ENCODE data around the gene GRIN3B. TPM values are rescaled to one million over a fixed set of nuclear protein-coding genes. Genes with fewer than 3 reads are reported as not detected.

GRIN3B gene
- total and polyA plus RNA-seq, 2 donors (not counting 1 experiment from before 2014, with no cell fraction given): 0.10 to 0.42 TPM

- Histone ChIP-seq H3K36me3 (replicated peaks in 1 of 2; ENCODE audit: control extremely low read depth in 1 of 2, control insufficient read depth in 1 of 2, extremely low read depth in 1 of 2, insufficient read depth in 2 of 2, low read length in 1 of 2) (peaks cover 0 to 66% of the 10 kb centered on the region in 2 experiments), H3K79me2 (ENCODE audit: control insufficient read depth, insufficient read depth, low read length) (peaks cover 8% of the 10 kb centered on the region), H3K9ac (ENCODE audit: low read length) (no peak overlapping the region), H4K20me1 (ENCODE audit: control insufficient read depth, insufficient read depth, low read length, poor library complexity, severe bottlenecking) (peaks cover 9% of the 10 kb centered on the region), H3K27ac (ENCODE audit: low read length in 2 of 2) (no peak overlapping the region), H3K27me3 (replicated peaks in 1 of 4; ENCODE audit: control extremely low read depth in 1 of 4, control insufficient read depth in 3 of 4, insufficient read depth in 4 of 4, low read length in 3 of 4) (no peaks in the 10 kb centered on the region), H2AFZ (ENCODE audit: insufficient read depth, low read depth, low read length, poor library complexity, severe bottlenecking) (no peak overlapping the region), H3K4me3 (ENCODE audit: control extremely low read depth in 1 of 5, extremely low read depth in 1 of 5, insufficient read depth in 1 of 5, low read depth in 2 of 5, low read length in 4 of 5) (no peak overlapping the region), H3K9me3 (ENCODE audit: control extremely low read depth in 1 of 3, control insufficient read depth in 2 of 3, insufficient read depth in 1 of 3, low read length in 2 of 3) (peaks cover 0 to 33% (median 7%) of the 10 kb centered on the region in 3 donors), H3K4me1 (ENCODE audit: control insufficient read depth in 2 of 2, insufficient read depth in 2 of 2, low read length in 2 of 2) (peaks cover 0 to 2% of the 10 kb centered on the region in 2 donors), H3K4me2 (replicated peaks; ENCODE audit: low read depth, low read length, poor library complexity, severe bottlenecking) (no peak overlapping the region)
- WGBS (ENCODE audit: insufficient coverage): 86% methylated on average over 10 of the region's 17 CpGs
- Mint-ChIP-seq H3K27ac (no peak overlapping the region), H3K9me3 (ENCODE audit: insufficient read depth) (no peaks in the 10 kb centered on the region), H3K4me3 (no peak overlapping the region), H3K27me3 (no peaks in the 10 kb centered on the region), H3K4me1 (peaks cover 5% of the 10 kb centered on the region)
- ChIA-PET CTCF (no interaction called here), POLR2A (no interaction called here)
- TF ChIP-seq, protein P1, sequence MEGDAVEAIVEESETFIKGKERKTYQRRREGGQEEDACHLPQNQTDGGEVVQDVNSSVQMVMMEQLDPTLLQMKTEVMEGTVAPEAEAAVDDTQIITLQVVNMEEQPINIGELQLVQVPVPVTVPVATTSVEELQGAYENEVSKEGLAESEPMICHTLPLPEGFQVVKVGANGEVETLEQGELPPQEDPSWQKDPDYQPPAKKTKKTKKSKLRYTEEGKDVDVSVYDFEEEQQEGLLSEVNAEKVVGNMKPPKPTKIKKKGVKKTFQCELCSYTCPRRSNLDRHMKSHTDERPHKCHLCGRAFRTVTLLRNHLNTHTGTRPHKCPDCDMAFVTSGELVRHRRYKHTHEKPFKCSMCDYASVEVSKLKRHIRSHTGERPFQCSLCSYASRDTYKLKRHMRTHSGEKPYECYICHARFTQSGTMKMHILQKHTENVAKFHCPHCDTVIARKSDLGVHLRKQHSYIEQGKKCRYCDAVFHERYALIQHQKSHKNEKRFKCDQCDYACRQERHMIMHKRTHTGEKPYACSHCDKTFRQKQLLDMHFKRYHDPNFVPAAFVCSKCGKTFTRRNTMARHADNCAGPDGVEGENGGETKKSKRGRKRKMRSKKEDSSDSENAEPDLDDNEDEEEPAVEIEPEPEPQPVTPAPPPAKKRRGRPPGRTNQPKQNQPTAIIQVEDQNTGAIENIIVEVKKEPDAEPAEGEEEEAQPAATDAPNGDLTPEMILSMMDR (IDR thresholded peaks at IDR 0.05): no peak
- no peak for TF ChIP-seq EZH2 (IDR thresholded peaks at IDR 0.05; ENCODE audit: borderline replicate concordance, insufficient read depth, low read depth, low read length, poor library complexity, severe bottlenecking)
- intact Hi-C loops (cut with micrococcal nuclease): no loop called here
- DNase-seq (no peak), ATAC-seq (ENCODE audit: low read depth) (no peak)
Observed at GRCh38 chr19:1051791-1052190, 51.6 kb downstream of the GRIN3B start.

- Histone ChIP-seq H3K36me3 (replicated peaks in 1 of 2; ENCODE audit: control extremely low read depth in 1 of 2, control insufficient read depth in 1 of 2, extremely low read depth in 1 of 2, insufficient read depth in 2 of 2, low read length in 1 of 2) (peaks cover 3 to 67% of the 10 kb centered on the region in 2 experiments), H3K4me2 (replicated peaks; ENCODE audit: low read depth, low read length, poor library complexity, severe bottlenecking) (no peak overlapping the region), H3K27ac (ENCODE audit: low read length in 2 of 2) (no peak overlapping the region), H3K27me3 (replicated peaks in 1 of 4; ENCODE audit: control extremely low read depth in 1 of 4, control insufficient read depth in 3 of 4, insufficient read depth in 4 of 4, low read length in 3 of 4) (no peaks in the 10 kb centered on the region), H3K4me1 (ENCODE audit: control insufficient read depth in 2 of 2, insufficient read depth in 2 of 2, low read length in 2 of 2) (peaks cover 0 to 6% of the 10 kb centered on the region in 2 donors), H3K4me3 (ENCODE audit: control extremely low read depth in 1 of 5, extremely low read depth in 1 of 5, insufficient read depth in 1 of 5, low read depth in 2 of 5, low read length in 4 of 5) (no peak overlapping the region), H3K79me2 (ENCODE audit: control insufficient read depth, insufficient read depth, low read length) (peaks cover 5% of the 10 kb centered on the region), H2AFZ (ENCODE audit: insufficient read depth, low read depth, low read length, poor library complexity, severe bottlenecking) (no peak overlapping the region), H3K9me3 (ENCODE audit: control extremely low read depth in 1 of 3, control insufficient read depth in 2 of 3, insufficient read depth in 1 of 3, low read length in 2 of 3) (peaks cover 1 to 39% (median 13%) of the 10 kb centered on the region in 3 donors), H4K20me1 (ENCODE audit: control insufficient read depth, insufficient read depth, low read length, poor library complexity, severe bottlenecking) (peaks cover 5% of the 10 kb centered on the region), H3K9ac (ENCODE audit: low read length) (no peak overlapping the region)
- no peak overlapping the region for H3K4me3 Mint-ChIP-seq
- ChIA-PET POLR2A (interaction anchor here (0.5 kb wide), 1 partner anchor 53 kb away, joined by 3 read pairs; no protein-coding TSS in a partner anchor), CTCF (interaction anchor here (1.5 kb wide), 1 partner anchor 36 kb away, joined by 3 read pairs; no protein-coding TSS in a partner anchor)
- H3K27ac Mint-ChIP-seq: peak overlapping the region; percentile 26
- DNase-seq (no peak), ATAC-seq (ENCODE audit: low read depth) (no peak)
- no peak for TF ChIP-seq EZH2 (IDR thresholded peaks at IDR 0.05; ENCODE audit: borderline replicate concordance, insufficient read depth, low read depth, low read length, poor library complexity, severe bottlenecking)
- TF ChIP-seq, protein P1 (IDR thresholded peaks at IDR 0.05): no peak
- no peaks in the 10 kb centered on the region for H3K9me3 Mint-ChIP-seq (ENCODE audit: insufficient read depth)
- peaks cover 9% of the 10 kb centered on the region for H3K4me1 Mint-ChIP-seq
- no peaks in the 10 kb centered on the region for H3K27me3 Mint-ChIP-seq
- intact Hi-C loops (cut with micrococcal nuclease): no loop called here
- no CpG with 5 or more reads among the region's 5 CpGs for WGBS (ENCODE audit: insufficient coverage)
Observed at GRCh38 chr19:1052349-1052975, 52.2 kb downstream of the GRIN3B start.

Measured in B cell (primary cell).